ENCODE measurements around the gene RNF123. TPM values are rescaled to one million over a fixed set of nuclear protein-coding genes. Genes with fewer than 3 reads are reported as not detected.
A peak's percentile ranks its signal among the peaks of the same experiment; 100 is the strongest.

RNF123 gene
- total and polyA plus RNA-seq, 2 donors (not counting 3 experiments of a cell fraction or from before 2014, with no cell fraction given) = 43.4 to 59.3 TPM

- ChIA-PET CTCF (interaction anchor here (0.6 kb wide), 1 partner anchor 10 kb away, joined by 4 read pairs; the partner anchor contains the start of gene GMPPB), POLR2A (no interaction called here)
- H3K27me3 ChIP-seq (ENCODE audit: control insufficient read depth in 2 of 2, insufficient read depth in 2 of 2, low read length in 2 of 2) = no peaks in the 10 kb centered on the region
- H3K27ac ChIP-seq (ENCODE audit: insufficient read depth, low read depth, low read length) = no peak overlapping the region
- DNase-seq (ENCODE audit: low read depth, low spot score) (no peak), FAIRE-seq (peak; percentile 12)
- no peaks in the 10 kb centered on the region for H3K9me3 ChIP-seq (replicated peaks; ENCODE audit: control insufficient read depth, insufficient read depth, low read length)
- H3K36me3 ChIP-seq (ENCODE audit: control insufficient read depth in 2 of 2, extremely low read depth in 1 of 2, insufficient read depth in 2 of 2, low read length in 2 of 2) = peaks cover 6 to 20% of the 10 kb centered on the region in 2 experiments
- H4K20me1 ChIP-seq (replicated peaks; ENCODE audit: control insufficient read depth, extremely low read depth, insufficient read depth, low read length) = no peaks in the 10 kb centered on the region
- BruUV-seq (replicated peaks) = no TSS peak
- no peaks in the 10 kb centered on the region for H3K9me1 ChIP-seq (replicated peaks; ENCODE audit: control insufficient read depth, extremely low read depth, insufficient read depth, low read length)
- H3K4me3 ChIP-seq (replicated peaks in 1 of 3; ENCODE audit: insufficient read depth in 1 of 3, low read depth in 1 of 3, low read length in 3 of 3) = no peak overlapping the region
- no peaks in the 10 kb centered on the region for H3K4me1 ChIP-seq (ENCODE audit: control insufficient read depth, extremely low read depth, insufficient read depth, low read length)
- H3K4me2 ChIP-seq (ENCODE audit: insufficient read depth, low read length) = no peak overlapping the region
- no peak overlapping the region for H3K9ac ChIP-seq (replicated peaks; ENCODE audit: extremely low read depth, insufficient read depth, low read length)
- dilution Hi-C loops (cut with MboI; ENCODE audit: extremely low pct_ligation_motif_present, low sequenced_read_pairs) (no loop called here), intact Hi-C loops (cut with micrococcal nuclease) (no loop called here)
- H3K79me2 ChIP-seq (ENCODE audit: control insufficient read depth, insufficient read depth, low read length) = peaks cover 2% of the 10 kb centered on the region
- TF ChIP-seq POLR2AphosphoS5 (IDR thresholded peaks at IDR 0.05; ENCODE audit: insufficient read depth, low read depth, low read length) (no peak), CTCF (IDR thresholded peaks at IDR 0.05; ENCODE audit: extremely low read depth in 1 of 2, insufficient read depth in 1 of 2, low read depth in 1 of 2, low read length in 2 of 2) (no peak), JUN (IDR thresholded peaks at IDR 0.05; ENCODE audit: borderline replicate concordance, insufficient read depth, insufficient read length, low read depth) (no peak), POLR2A (IDR thresholded peaks at IDR 0.05; ENCODE audit: low read depth, low read length) (no peak), MYC (IDR thresholded peaks at IDR 0.05; ENCODE audit: low read depth, low read length) (no peak), EZH2 (IDR thresholded peaks at IDR 0.05; ENCODE audit: borderline replicate concordance, low read depth, low read length, severe bottlenecking) (no peak), FOS (IDR thresholded peaks at IDR 0.05; ENCODE audit: borderline replicate concordance, insufficient read depth, low read length) (no peak), MAX (IDR thresholded peaks at IDR 0.05; ENCODE audit: insufficient read depth, insufficient read length) (no peak), GATA2 (IDR thresholded peaks at IDR 0.05; ENCODE audit: insufficient read depth, insufficient read length, low read depth, low read length) (no peak)
- no peak overlapping the region for H2AFZ ChIP-seq (ENCODE audit: low read depth, low read length)
Observed at GRCh38 chr3:49733551-49733950, 44.2 kb downstream of the RNF123 start.
